ENCODE results near the gene NSMCE1. TPM values are rescaled to one million over a fixed set of nuclear protein-coding genes. Genes with fewer than 3 reads are reported as not detected.

NSMCE1 gene
- total RNA-seq, 4 donors from 2014 or later = 6.2 to 90.8 (median 27.2) TPM

DNA sequence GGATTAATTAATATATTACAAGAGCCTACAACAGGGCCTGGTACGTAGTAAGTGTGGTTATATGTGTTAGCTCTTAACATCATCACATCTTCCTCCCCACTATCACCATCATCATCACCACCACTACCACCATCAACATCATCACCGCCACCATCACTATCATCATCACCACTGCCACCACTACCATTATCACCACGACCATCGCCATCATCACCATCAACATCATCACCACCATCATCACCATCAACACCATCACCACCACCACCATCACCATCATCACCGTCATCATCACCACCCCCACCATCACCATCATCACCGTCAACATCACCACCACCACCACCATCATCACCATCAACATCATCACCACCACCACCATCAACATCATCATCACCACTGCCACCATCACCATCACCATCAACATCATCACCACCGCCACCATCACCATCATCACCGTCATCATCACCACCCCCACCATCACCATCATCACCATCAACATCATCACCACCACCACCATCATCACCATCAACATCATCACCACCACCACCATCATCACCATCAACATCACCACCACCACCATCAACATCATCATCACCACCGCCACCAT is 37.4 kb upstream of the NSMCE1 start:
- in situ Hi-C loops (cut with MboI; ENCODE audit: low pct_ligation_motif_present in 1 of 4, low pct_unique_long_range_greater_than_20kb in 1 of 4, low sequenced_read_pairs in 3 of 4) = no loop called here
- 89 to 95% methylated on average over 8 to 9 of the region's 9 CpGs for WGBS, 2 donors (ENCODE audit: low coverage in 1 of 2)

DNA sequence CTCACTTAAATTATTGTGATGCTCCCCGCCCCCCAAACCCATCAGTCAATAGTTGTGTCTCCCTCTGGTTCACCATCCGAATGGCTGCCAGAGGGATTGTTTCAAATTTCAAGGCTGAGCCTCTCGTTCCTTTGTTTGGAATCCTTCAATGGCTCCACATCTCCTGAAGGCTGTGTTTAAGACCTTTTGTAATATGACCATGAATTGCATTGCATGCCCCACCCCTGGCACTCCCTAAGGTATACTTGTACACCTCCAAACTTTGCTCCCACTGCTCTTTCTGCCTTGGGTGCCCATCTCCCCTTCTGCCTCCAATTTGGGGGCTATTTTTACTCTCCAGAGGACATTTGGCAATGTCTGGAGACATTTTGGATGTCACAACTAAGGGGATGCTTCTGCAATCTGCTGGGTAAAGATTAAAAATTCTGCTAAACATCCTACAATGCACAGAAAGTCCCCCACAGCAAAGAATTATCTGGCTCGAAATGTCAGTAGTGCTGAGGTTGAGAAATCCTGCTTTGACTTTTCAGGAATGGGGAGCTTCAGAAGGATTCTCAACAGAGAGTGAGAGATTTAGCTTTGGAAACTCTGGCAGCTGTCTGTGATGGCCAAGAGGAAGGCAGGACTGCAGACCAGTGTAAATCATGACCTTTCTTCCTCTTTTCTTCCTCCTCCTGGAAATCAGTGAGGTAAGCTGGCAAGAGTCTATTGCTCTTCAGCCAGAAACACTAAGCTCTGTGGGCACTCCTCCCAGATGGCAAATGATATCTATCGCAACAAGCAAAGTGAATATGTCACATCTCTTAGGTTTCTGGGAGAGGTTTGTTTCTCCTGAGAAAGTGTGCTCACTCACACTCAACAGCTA is 36.5 kb upstream of the NSMCE1 start:
- Histone ChIP-seq H3K4me3 (no peak overlapping the region), H3K27ac (no peak overlapping the region), H3K36me3 (no peaks in the 10 kb centered on the region), H3K4me1 (peaks cover 0 to 4% (median 0%) of the 10 kb centered on the region in 4 donors), H3K27me3 (no peaks in the 10 kb centered on the region), H3K9me3 (no peaks in the 10 kb centered on the region)
- TF ChIP-seq EP300 (IDR thresholded peaks at IDR 0.05; ENCODE audit: low read depth) (no peak), POLR2AphosphoS5 (IDR thresholded peaks at IDR 0.05) (no peak), POLR2A (IDR thresholded peaks at IDR 0.05) (no peak)
- TF ChIP-seq, protein P1, sequence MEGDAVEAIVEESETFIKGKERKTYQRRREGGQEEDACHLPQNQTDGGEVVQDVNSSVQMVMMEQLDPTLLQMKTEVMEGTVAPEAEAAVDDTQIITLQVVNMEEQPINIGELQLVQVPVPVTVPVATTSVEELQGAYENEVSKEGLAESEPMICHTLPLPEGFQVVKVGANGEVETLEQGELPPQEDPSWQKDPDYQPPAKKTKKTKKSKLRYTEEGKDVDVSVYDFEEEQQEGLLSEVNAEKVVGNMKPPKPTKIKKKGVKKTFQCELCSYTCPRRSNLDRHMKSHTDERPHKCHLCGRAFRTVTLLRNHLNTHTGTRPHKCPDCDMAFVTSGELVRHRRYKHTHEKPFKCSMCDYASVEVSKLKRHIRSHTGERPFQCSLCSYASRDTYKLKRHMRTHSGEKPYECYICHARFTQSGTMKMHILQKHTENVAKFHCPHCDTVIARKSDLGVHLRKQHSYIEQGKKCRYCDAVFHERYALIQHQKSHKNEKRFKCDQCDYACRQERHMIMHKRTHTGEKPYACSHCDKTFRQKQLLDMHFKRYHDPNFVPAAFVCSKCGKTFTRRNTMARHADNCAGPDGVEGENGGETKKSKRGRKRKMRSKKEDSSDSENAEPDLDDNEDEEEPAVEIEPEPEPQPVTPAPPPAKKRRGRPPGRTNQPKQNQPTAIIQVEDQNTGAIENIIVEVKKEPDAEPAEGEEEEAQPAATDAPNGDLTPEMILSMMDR (IDR thresholded peaks at IDR 0.05) = no peak
- in situ Hi-C loops (cut with MboI; ENCODE audit: low pct_ligation_motif_present in 1 of 4, low pct_unique_long_range_greater_than_20kb in 1 of 4, low sequenced_read_pairs in 3 of 4) (no loop called here), intact Hi-C loops (cut with DNase I; ENCODE audit: low total_unique reads) (no loop called here)
- WGBS, 2 donors (ENCODE audit: low coverage in 1 of 2) = 40 to 65% methylated on average over 1 to 5 of the region's 5 CpGs
- no peak for DNase-seq

More for the DNA sequence above, 37.4 kb upstream of the NSMCE1 start:
- Histone ChIP-seq H3K9me3 (no peaks in the 10 kb centered on the region), H3K4me3 (no peak overlapping the region), H3K27ac (no peak overlapping the region), H3K27me3 (no peaks in the 10 kb centered on the region), H3K36me3 (no peaks in the 10 kb centered on the region), H3K4me1 (peaks cover 0 to 4% (median 0%) of the 10 kb centered on the region in 4 donors)
- intact Hi-C loops (cut with DNase I; ENCODE audit: low total_unique reads) = no loop called here
- no peak for DNase-seq
- TF ChIP-seq EP300 (IDR thresholded peaks at IDR 0.05; ENCODE audit: low read depth) = no peak
- TF ChIP-seq, protein P1 (IDR thresholded peaks at IDR 0.05) = no peak
- no peak for TF ChIP-seq POLR2AphosphoS5 (IDR thresholded peaks at IDR 0.05)
- no peak for TF ChIP-seq POLR2A (IDR thresholded peaks at IDR 0.05)

- no peak for DNase-seq
- Histone ChIP-seq H3K4me1 (peaks cover 0 to 4% (median 0%) of the 10 kb centered on the region in 4 donors), H3K4me3 (no peak overlapping the region), H3K36me3 (no peaks in the 10 kb centered on the region), H3K27ac (no peak overlapping the region), H3K27me3 (no peaks in the 10 kb centered on the region), H3K9me3 (no peaks in the 10 kb centered on the region)
- intact Hi-C loops (cut with DNase I; ENCODE audit: low total_unique reads) (no loop called here), in situ Hi-C loops (cut with MboI; ENCODE audit: low pct_ligation_motif_present in 1 of 4, low pct_unique_long_range_greater_than_20kb in 1 of 4, low sequenced_read_pairs in 3 of 4) (no loop called here)
- TF ChIP-seq POLR2AphosphoS5 (IDR thresholded peaks at IDR 0.05) = no peak
- WGBS, 2 donors (ENCODE audit: low coverage in 1 of 2) = 56 to 61% methylated on average over 2 of the region's 2 CpGs
Measured at GRCh38 chr16:27304102-27304501, 35.5 kb upstream of the NSMCE1 start.

DNA sequence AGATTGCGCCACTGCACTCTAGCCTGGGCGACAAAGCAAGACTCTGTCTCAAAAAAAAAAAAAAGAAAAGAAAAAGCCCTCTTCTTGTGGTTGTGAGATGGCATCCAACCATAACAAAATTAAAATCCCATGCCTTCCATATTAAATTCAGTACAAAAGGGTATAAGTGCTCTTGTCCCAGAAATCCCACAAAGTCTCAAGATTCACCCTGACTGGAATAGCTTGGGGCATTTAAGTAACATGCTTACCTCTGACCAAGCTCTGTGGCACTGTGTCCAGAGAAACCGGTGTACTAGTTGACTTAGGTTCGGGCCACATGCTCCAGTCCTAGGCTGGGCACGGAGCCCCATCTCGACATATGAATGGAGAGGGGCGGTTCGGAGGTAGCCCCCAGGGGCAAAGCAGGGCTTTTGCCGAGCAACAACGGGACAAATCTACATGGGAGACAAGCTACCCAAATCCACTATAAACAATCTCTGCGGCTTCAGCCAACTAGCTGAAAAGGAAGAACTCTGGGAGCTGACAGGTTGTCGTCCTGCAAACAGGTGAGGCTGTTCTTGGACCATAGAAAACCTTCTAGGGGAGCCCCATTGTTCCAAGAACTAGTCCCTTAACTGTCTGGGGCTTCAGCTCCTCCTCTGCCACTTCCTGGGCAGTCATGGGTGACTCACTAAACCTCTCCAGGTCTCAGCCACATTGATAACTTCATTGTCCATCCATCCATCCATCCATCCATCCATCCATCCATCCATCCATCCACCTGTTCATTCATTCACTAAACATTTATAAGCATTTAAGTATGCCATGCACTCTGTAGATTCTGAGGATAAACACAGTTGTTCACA is 34.9 kb upstream of the NSMCE1 start:
- no peaks in the 10 kb centered on the region for H3K27me3 ChIP-seq
- no peak overlapping the region for H3K27ac ChIP-seq
- no peak for DNase-seq

More for the DNA sequence above, 34.9 kb upstream of the NSMCE1 start:
- intact Hi-C loops (cut with DNase I; ENCODE audit: low total_unique reads) = no loop called here
- peaks cover 0 to 4% (median 0%) of the 10 kb centered on the region in 4 donors for H3K4me1 ChIP-seq
- no peak overlapping the region for H3K4me3 ChIP-seq
- H3K9me3 ChIP-seq = no peaks in the 10 kb centered on the region
- WGBS, 2 donors (ENCODE audit: low coverage in 1 of 2) = 64 to 90% methylated on average over 2 to 12 of the region's 12 CpGs
- TF ChIP-seq POLR2AphosphoS5 (IDR thresholded peaks at IDR 0.05) = no peak
- no peak for TF ChIP-seq EP300 (IDR thresholded peaks at IDR 0.05; ENCODE audit: low read depth)
- TF ChIP-seq, protein P1 (IDR thresholded peaks at IDR 0.05) = no peak
- TF ChIP-seq POLR2A (IDR thresholded peaks at IDR 0.05) = no peak
- H3K36me3 ChIP-seq = no peaks in the 10 kb centered on the region
- in situ Hi-C loops (cut with MboI; ENCODE audit: low pct_ligation_motif_present in 1 of 4, low pct_unique_long_range_greater_than_20kb in 1 of 4, low sequenced_read_pairs in 3 of 4) = no loop called here

All from transverse colon (tissue), 4 donors.